GM18951 (cell line): Measurements from ENCODE around the gene FAM20B.
"Not testable (repeated sequence)": the region's sequence is repeated elsewhere in the genome, so short reads cannot be mapped to it uniquely, and the experiment has no call there.

Experiments
- POLR2A ChIP-seq: IDR thresholded peaks from 4 replicates; pipeline ENCODE4 v1.6.1; 2011; ENCODE audit warnings: mild to moderate bottlenecking; ENCODE audit not compliant: insufficient read length, insufficient read depth; ENCODE audit errors: extremely low read depth
- in situ Hi-C: fragments of 300-500 bp; cut with MboI; formaldehyde crosslinking; loops from one replicate; pipeline ENCODE4 v1.12.0; 2022; ENCODE audit warnings: low sequenced_read_pairs, mixed read lengths, inconsistent platforms; ENCODE audit not compliant: unreplicated experiment

FAM20B gene

GRCh38 chr1:179030683-179031082 is 5.0 kb downstream of the FAM20B start:
- in situ Hi-C loops: no loop called here
- TF ChIP-seq POLR2A: no peak

- in situ Hi-C loops: no loop called here
- TF ChIP-seq POLR2A: no peak
Observed at GRCh38 chr1:179031284-179031683, 5.6 kb downstream of the FAM20B start.

GRCh38 chr1:179031855-179032513 is 6.3 kb downstream of the FAM20B start:
- in situ Hi-C loops: no loop called here
- TF ChIP-seq POLR2A: no peak

- TF ChIP-seq POLR2A: no peak
- in situ Hi-C loops: no loop called here
Observed at GRCh38 chr1:179034720-179035119, 9.0 kb downstream of the FAM20B start.

- in situ Hi-C loops: no loop called here
- TF ChIP-seq POLR2A: no peak
Observed at GRCh38 chr1:179036844-179037465, 11.3 kb downstream of the FAM20B start.

- in situ Hi-C loops: no loop called here
- TF ChIP-seq POLR2A: no peak
Observed at GRCh38 chr1:179038528-179039281, 13.0 kb downstream of the FAM20B start.

GRCh38 chr1:179039502-179040174 is 13.9 kb downstream of the FAM20B start:
- in situ Hi-C loops: not testable (repeated sequence)

GRCh38 chr1:179040175-179040551 is 14.5 kb downstream of the FAM20B start:
- in situ Hi-C loops: not testable (repeated sequence)

- TF ChIP-seq POLR2A: no peak
- in situ Hi-C loops: no loop called here
Observed at GRCh38 chr1:179042087-179042486, 16.4 kb downstream of the FAM20B start.

- TF ChIP-seq POLR2A: no peak
- in situ Hi-C loops: no loop called here
Observed at GRCh38 chr1:179042700-179043099, 17.0 kb downstream of the FAM20B start.

GRCh38 chr1:179043266-179043665 is 17.6 kb downstream of the FAM20B start:
- no peak for TF ChIP-seq POLR2A
- in situ Hi-C loops: no loop called here

- no peak for TF ChIP-seq POLR2A
Observed at GRCh38 chr1:179043907-179044306, 18.2 kb downstream of the FAM20B start.

GRCh38 chr1:179046808-179047635 is 21.3 kb downstream of the FAM20B start:
- in situ Hi-C loops: no loop called here
- TF ChIP-seq POLR2A: no peak

More at GRCh38 chr1:179043907-179044306, 18.2 kb downstream of the FAM20B start:
- in situ Hi-C loops: no loop called here
